Measurements from ENCODE around the gene TMEM201.

DNA sequence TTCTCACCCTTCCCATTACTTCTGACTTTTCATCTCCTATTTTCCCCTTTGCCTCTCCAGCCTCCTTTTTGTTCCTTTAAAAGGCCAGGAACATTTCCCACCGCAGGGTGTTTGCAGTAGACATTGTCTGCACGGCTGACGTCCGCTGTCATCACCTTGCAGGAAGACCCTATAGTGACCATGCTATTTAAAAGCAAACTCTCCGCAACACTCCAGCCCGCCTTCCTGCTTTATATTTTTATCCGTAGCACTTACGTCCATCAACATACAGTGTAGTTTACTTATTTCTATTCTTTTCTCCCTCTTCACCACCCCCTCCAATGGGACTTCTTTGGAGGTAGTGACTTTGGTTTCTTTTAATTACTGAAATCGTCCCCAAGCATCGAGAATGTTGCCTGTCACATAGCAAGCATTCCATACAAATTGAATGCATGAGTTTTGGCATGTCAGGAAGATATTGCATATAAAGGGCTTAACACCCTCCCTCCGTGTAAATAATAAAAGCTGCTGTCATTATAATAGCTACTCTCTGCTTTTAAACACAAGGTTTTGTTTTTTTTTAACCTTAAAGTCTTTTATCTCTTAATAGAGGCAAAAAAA is 29.7 kb upstream of the TMEM201 start:
- no peak for TF ChIP-seq EZH2phosphoT487 (IDR thresholded peaks at IDR 0.05)
- TF ChIP-seq, protein P1, sequence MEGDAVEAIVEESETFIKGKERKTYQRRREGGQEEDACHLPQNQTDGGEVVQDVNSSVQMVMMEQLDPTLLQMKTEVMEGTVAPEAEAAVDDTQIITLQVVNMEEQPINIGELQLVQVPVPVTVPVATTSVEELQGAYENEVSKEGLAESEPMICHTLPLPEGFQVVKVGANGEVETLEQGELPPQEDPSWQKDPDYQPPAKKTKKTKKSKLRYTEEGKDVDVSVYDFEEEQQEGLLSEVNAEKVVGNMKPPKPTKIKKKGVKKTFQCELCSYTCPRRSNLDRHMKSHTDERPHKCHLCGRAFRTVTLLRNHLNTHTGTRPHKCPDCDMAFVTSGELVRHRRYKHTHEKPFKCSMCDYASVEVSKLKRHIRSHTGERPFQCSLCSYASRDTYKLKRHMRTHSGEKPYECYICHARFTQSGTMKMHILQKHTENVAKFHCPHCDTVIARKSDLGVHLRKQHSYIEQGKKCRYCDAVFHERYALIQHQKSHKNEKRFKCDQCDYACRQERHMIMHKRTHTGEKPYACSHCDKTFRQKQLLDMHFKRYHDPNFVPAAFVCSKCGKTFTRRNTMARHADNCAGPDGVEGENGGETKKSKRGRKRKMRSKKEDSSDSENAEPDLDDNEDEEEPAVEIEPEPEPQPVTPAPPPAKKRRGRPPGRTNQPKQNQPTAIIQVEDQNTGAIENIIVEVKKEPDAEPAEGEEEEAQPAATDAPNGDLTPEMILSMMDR (IDR thresholded peaks at IDR 0.05): no peak
